Esophagus squamous epithelium (tissue), 5 donors: ENCODE results near the gene APOL1. TPM values are rescaled to one million over a fixed set of nuclear protein-coding genes. Genes with fewer than 3 reads are reported as not detected.

Experiments used
- DNase-seq: peaks from one replicate; lab custom pipeline; 2025; lab: John Stamatoyannopoulos, UW
- H3K27ac ChIP-seq, 4 donors: fragments of 200-600 bp; sonication (generic); one replicate each; pipeline ENCODE4 v1.5.1; 2016 to 2019; ENCODE audit warnings: mild to moderate bottlenecking in 1 of 4
- H3K27me3 ChIP-seq, 4 donors: fragments of 200-600 bp; sonication (generic); 1 replicate in 3 of 4; 2 replicates in 1 of 4; pipeline versions ENCODE4 v1.5.1 to v1.6.0; 2017 to 2021; ENCODE audit warnings: antibody characterized with exemption in 1 of 4
- H3K36me3 ChIP-seq, 3 donors: fragments of 200-600 bp; sonication (generic); one replicate each; pipeline ENCODE4 v1.5.1; 2016 to 2019
- H3K4me1 ChIP-seq, 3 donors: fragments of 200-600 bp; sonication (generic); one replicate each; pipeline ENCODE4 v1.5.1; 2017 to 2019
- H3K4me3 ChIP-seq, 4 donors: fragments of 200-600 bp; sonication (generic); 1 replicate in 3 of 4; 2 replicates in 1 of 4; pipeline ENCODE4 v1.5.1; 2016 to 2019; ENCODE audit warnings: mild to moderate bottlenecking in 2 of 4, moderate library complexity in 1 of 4
- H3K9me3 ChIP-seq, 3 donors: fragments of 200-600 bp; sonication (generic); one replicate each; pipeline ENCODE4 v1.5.1; 2016 to 2019
- CTCF ChIP-seq, 6 experiments: fragments of 450-650 bp in 4 of 6; fragments of 200-600 bp in 2 of 6; sonication (generic) in 2 of 6; IDR thresholded peaks; one replicate each; pipeline ENCODE4 v1.5.1; 2016 to 2019; ENCODE audit warnings: antibody characterized with exemption in 6 of 6, mild to moderate bottlenecking in 4 of 6, moderate library complexity in 4 of 6
- POLR2A ChIP-seq, 4 donors: fragments of 450-650 bp; IDR thresholded peaks; one replicate each; pipeline ENCODE4 v1.6.1; 2017; ENCODE audit warnings: antibody characterized with exemption in 4 of 4, mild to moderate bottlenecking in 4 of 4, moderate library complexity in 3 of 4
- WGBS, 2 donors: methylation state at CpG; one replicate each; pipeline ENCODE4 v1.1.5; 2018; 5-methylcytosine and 5-hydroxymethylcytosine counted together
- intact Hi-C: fragments of 100-400 bp; cut with DNase I; formaldehyde crosslinking; loops from one replicate; pipeline ENCODE4 v1.15.0; 2022
- total RNA-seq, 4 donors: library from RNA; depleted of rRNA; stranded (reverse); fragments of >200 nt; gene quantifications; one replicate each; pipeline ENCODE4 v1.1.0, GENCODE V29; 2016
- donor health status: DM: yes; HTN: yes; CAD: no.

The APOL1 gene
- total RNA-seq, 4 donors from 2014 or later = 8.4 to 49.3 (median 20.6) TPM

- intact Hi-C loops = no loop called here
- H3K4me1 ChIP-seq = peaks cover 0 to 6% (median 0%) of the 10 kb centered on the region in 3 donors
- H3K9me3 ChIP-seq = no peaks in the 10 kb centered on the region
- H3K4me3 ChIP-seq = no peak overlapping the region
- H3K36me3 ChIP-seq = peaks cover 92 to 100% (median 100%) of the 10 kb centered on the region in 3 donors
- H3K27me3 ChIP-seq = no peaks in the 10 kb centered on the region
- no peak for TF ChIP-seq POLR2A (IDR thresholded peaks at IDR 0.05)
- no peak for TF ChIP-seq CTCF (IDR thresholded peaks at IDR 0.05)
- 93 to 100% methylated on average over 1 to 3 of the region's 12 CpGs for WGBS, 2 donors
- H3K27ac ChIP-seq = peak overlapping the region in 3 of 4 donors; percentile 34 to 72 (median 58)
- DNase-seq = no peak
Observed at GRCh38 chr22:36299911-36300310, 47.0 kb downstream of the APOL1 start.

- Histone ChIP-seq H3K4me1 (peaks cover 0 to 6% (median 0%) of the 10 kb centered on the region in 3 donors), H3K4me3 (no peak overlapping the region), H3K36me3 (peaks cover 92 to 100% (median 100%) of the 10 kb centered on the region in 3 donors), H3K27ac (peak overlapping the region; percentile 13 to 72 (median 56)), H3K9me3 (no peaks in the 10 kb centered on the region), H3K27me3 (no peaks in the 10 kb centered on the region)
- intact Hi-C loops = no loop called here
- DNase-seq = no peak
- TF ChIP-seq CTCF (IDR thresholded peaks at IDR 0.05) (no peak), POLR2A (IDR thresholded peaks at IDR 0.05) (no peak)
- 80 to 82% methylated on average over 13 to 14 of the region's 24 CpGs for WGBS, 2 donors
Observed at GRCh38 chr22:36300396-36301212, 47.7 kb downstream of the APOL1 start.

- TF ChIP-seq POLR2A (IDR thresholded peaks at IDR 0.05) (no peak), CTCF (IDR thresholded peaks at IDR 0.05) (peak; percentile 94 to 98 (median 96))
- Histone ChIP-seq H3K36me3 (peaks cover 94 to 100% (median 100%) of the 10 kb centered on the region in 3 donors), H3K4me3 (no peak overlapping the region), H3K4me1 (peaks cover 0 to 6% (median 0%) of the 10 kb centered on the region in 3 donors), H3K9me3 (no peaks in the 10 kb centered on the region), H3K27me3 (no peaks in the 10 kb centered on the region), H3K27ac (peak overlapping the region; percentile 13 to 72 (median 56))
- intact Hi-C loops = no loop called here
- no peak for DNase-seq
- 26% methylated on average over 11 to 13 of the region's 13 CpGs for WGBS, 2 donors
Observed at GRCh38 chr22:36301384-36301828, 48.5 kb downstream of the APOL1 start.

GRCh38 chr22:36301851-36302250 lies 48.9 kb downstream of the APOL1 start:
- Histone ChIP-seq H3K27ac (peak overlapping the region in 3 of 4 donors; percentile 54 to 72 (median 58)), H3K4me1 (peaks cover 0 to 6% (median 0%) of the 10 kb centered on the region in 3 donors), H3K36me3 (peaks cover 95 to 100% (median 100%) of the 10 kb centered on the region in 3 donors), H3K4me3 (no peak overlapping the region), H3K9me3 (no peaks in the 10 kb centered on the region), H3K27me3 (no peaks in the 10 kb centered on the region)
- 59 to 74% methylated on average over 7 to 8 of the region's 8 CpGs for WGBS, 2 donors
- intact Hi-C loops = no loop called here
- DNase-seq = no peak
- TF ChIP-seq CTCF (IDR thresholded peaks at IDR 0.05) (no peak), POLR2A (IDR thresholded peaks at IDR 0.05) (no peak)
